Subcutaneous adipose tissue (tissue), 4 donors: ENCODE measurements around the gene RBM8A. TPM values are rescaled to one million over a fixed set of nuclear protein-coding genes. Genes with fewer than 3 reads are reported as not detected.

Experiments
- total RNA-seq, 4 donors: library from RNA; depleted of rRNA; stranded (reverse); fragments of >200 nt; gene quantifications; one replicate each; pipeline ENCODE4 v1.1.0, GENCODE V29; 2016
- TF ChIP-seq, protein P1 (sequence below): fragments of 450-650 bp; IDR thresholded peaks from one replicate; pipeline ENCODE4 v1.5.1; 2016; ENCODE audit warnings: low read depth, mild to moderate bottlenecking, control low read depth, antibody characterized with exemption, moderate library complexity

RBM8A gene
- total RNA-seq, 4 donors from 2014 or later, result 104 to 115 (median 107) TPM

DNA sequence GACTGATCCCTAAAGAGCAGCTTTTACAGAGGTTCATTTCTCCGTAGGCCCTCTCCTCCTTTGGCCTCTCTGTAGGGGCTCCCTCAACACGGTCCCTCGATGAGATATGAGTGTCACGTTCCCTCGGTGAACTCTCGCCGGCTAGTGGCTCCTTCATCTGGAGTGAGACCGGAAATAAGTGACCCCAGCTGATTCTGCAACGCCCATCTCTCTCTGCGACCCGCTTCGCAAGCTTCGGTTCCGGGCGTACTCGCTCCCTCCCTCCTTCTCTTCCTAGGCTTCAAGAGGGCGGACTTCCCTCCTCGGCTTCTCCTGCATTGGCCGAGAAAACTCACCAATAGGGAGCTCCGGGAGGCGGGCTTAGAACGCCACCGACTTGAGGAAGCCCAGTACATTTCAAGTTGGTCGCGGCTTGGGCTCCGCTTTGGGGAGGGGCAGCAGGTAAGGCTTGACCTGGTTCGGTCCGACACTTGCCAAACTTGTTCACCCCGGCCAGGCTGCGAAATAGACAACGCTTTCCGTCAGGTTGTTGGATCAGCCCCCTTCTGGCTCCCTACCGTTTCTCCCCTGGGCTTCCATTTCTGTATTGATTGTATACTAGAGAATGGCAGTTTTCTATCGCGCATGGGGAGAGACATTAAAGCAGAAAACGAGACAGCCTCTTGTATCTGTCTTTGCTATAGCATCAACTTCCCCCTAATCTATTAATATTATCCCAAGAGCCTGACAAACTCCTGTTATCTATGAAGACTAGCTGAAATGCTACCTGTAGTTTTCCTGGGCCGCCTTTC lies 37.2 kb upstream of the RBM8A start, which contains the start of the genes ANKRD34A and POLR3GL:
ANKRD34A (minus strand) TSS at position 248 of the 791 bp plus-strand sequence. CDS start 2,816 bp downstream, outside the sequence.
POLR3GL (plus strand) TSS at position 363 of the 791 bp plus-strand sequence. CDS start 10,176 bp downstream, outside the sequence.
- TF ChIP-seq, protein P1, sequence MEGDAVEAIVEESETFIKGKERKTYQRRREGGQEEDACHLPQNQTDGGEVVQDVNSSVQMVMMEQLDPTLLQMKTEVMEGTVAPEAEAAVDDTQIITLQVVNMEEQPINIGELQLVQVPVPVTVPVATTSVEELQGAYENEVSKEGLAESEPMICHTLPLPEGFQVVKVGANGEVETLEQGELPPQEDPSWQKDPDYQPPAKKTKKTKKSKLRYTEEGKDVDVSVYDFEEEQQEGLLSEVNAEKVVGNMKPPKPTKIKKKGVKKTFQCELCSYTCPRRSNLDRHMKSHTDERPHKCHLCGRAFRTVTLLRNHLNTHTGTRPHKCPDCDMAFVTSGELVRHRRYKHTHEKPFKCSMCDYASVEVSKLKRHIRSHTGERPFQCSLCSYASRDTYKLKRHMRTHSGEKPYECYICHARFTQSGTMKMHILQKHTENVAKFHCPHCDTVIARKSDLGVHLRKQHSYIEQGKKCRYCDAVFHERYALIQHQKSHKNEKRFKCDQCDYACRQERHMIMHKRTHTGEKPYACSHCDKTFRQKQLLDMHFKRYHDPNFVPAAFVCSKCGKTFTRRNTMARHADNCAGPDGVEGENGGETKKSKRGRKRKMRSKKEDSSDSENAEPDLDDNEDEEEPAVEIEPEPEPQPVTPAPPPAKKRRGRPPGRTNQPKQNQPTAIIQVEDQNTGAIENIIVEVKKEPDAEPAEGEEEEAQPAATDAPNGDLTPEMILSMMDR, result no peak

DNA sequence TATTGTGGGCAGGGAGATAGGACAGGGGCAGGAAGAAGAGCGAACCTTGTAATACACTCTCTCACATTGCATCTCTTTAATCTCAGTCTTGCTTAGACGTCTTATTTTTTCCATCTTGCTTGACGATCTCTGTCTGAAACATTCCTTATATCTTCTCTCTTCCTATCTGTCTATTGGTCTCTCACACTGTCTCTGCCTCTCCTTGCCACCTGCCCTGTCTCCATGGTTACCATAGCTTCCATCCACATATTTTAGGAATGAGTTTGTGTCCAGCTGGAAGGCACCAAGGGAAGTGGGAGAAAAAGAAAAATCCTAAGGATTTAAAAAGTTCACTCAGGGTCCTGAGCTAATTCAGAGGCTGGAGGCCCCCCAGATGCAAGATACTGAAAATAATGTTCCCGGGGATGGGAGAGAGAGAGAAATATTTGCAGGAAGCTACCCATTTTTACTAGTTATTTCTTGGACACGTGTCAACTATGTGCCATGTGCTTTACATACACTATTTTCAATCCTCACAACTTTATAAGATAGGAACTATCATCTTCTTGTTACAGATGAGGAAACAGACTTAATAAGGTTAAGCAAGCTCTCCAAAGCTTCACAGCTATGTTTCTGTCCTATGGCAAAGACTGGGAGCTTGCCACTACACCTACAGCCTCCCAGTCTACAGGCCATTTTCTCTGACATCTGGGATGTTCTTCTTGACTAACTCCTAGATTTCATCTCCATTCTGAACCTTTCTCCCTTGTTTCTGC lies 36.2 kb upstream of the RBM8A start:
- TF ChIP-seq, protein P1, result no peak

DNA sequence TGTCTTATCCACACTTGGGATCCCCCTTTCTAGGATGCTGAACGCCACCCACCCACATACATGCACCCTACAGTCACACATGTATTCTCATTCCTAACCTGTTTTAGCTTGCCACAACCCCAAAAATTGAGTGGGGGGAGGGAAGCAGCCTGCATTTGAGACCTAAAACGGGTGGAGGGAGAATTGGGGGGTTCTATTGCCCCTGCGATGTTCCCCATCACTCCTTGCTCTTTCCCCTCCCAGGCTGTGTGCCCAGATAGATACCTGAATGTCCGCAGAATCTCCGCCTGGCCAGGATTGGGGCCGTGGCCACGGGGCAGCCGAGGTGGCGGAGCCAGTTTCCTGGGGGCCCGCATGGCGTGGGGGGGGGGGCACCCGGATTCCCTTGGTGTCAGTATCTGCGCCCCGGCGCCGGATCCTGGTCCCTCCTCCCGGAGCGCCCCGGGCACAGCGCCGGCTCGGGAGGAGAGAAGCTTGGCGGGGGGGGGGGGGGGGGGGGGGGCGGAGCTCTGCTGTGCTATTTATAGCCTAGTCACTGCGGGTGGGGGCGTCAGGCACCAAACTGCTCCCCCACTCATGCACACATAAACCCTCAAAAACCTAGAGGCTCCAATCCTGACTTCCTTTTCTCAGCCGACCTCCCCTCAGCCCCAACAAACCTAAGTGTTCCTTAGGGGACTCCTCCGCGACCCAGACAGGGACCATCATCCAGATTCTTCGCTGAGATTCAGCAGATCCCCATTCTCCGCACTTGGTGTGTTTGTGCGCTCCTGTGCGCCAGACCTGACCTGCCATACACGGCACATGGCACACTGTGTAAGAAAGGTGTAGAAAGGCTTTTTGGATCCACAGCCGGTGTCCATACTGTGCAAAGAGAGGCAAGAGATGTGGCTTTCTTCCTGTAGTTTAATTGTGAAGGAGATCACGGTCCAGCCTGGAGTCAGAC lies 35.1 kb upstream of the RBM8A start:
- TF ChIP-seq, protein P1, result no peak

DNA sequence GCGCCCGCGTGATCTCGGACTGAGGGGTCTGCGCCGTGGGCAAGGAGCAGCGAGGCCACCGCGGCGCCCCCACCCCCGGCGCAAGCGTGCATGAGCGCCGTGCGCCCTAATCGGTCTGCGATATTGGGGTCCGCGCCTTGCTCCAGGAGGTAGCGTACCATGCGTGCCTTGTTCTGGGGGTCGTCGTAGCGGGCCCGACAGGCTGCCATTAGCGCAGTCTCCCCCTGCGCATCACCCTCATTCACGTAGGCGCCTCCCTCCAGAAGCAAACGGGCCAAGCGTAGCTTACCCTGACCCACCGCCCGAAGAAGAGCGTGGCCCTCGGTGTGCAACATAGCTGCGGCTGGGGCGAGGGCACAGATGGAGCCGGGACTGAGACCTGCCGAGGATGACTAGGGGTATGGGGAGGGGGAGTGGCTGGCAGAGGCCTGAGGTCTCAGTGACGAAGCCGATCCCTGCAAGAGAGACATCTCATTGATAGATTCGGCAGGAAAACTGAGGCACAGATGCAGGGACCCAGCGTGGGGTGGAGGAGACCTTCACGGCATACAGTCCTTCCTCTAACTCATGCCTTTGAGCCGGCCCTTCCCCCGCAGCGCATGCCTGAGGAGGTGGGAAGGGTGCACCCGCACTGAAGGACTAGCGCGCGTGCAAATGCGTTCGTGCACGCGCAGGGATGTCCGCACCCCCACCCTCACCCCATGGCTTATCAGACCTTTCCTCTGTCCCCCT lies 34.3 kb upstream of the RBM8A start:
- TF ChIP-seq, protein P1, result no peak

DNA sequence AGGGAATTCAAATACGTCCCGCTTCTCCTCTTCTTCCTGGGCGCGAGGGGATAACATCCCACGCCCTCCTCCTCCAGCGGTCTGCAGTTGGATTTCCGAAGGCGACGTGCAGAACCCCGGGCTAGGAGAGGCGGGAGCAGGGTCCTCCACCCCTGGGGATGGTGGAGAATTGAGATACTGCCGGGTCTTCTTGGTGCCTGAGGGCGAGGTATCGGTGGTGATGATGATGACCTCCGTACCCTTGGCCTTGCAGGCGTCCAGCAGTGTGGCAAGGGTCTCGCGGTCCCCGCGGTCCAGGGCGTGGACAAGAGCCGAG lies 33.8 kb upstream of the RBM8A start:
- TF ChIP-seq, protein P1, result no peak

DNA sequence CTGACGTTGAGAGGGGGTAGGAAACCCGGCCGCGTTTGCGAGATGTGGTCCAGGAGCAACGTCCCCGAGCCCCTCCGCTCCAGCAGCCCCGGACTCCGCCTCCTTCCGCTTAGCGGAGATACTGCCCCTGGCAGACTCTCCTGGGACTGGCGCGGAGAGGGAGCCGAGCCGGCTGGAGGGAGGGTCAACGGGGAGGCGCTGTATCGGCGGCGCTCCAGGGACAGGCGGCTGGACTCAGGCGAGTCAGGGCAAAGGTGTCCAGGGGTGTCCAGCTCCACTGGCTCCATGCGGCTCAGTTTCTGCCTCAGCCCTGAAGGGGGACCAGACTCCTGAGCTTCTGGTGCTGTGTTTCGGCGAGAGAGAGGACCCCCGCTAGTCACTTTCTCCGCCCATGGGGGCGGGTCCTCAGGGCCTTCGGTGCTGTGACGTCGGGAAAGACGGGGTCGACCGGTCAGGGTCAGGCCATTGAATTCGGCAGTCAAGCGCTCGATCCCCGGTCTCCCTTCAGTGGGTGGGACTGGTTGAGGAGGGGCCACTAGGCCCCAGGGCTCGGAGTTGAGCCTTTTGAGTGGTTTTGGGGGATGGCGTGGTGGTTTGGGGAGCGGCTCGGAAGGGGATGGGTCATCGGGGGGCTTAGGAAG lies 33.3 kb upstream of the RBM8A start:
- TF ChIP-seq, protein P1, result no peak
